HL-60/S4 treated with phorbol 12-myristate 13-acetate at 8.2 ng/mL for 4 days and 3 days (cell line): Measurements from ENCODE around the gene DSG4.

Source experiments
- in situ Hi-C: fragments of 300-500 bp; cut with MboI; formaldehyde crosslinking; loops from 2 replicates; pipeline ENCODE4 v1.15.0; 2022; ENCODE audit warnings: low sequenced_read_pairs

Gene DSG4

DNA sequence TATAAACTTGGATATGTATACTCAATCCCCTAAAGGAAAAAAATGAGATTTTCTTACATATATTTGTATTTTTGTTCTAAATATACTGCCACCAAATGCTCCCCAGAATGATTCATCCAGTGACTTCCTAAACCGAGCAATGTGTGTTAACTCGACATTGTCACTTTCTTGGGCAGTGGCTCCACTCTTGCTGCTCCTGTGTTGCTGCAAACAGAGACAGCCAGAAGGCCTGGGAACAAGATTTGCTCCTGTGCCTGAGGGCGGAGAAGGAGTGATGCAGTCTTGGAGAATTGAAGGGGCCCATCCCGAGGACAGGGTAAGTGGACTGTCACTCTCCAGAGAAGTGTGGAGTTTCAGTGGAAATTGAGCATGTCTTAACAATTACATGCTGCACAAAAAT lies 32.7 kb downstream of the DSG4 start:
- in situ Hi-C loops, result no loop called here

DNA sequence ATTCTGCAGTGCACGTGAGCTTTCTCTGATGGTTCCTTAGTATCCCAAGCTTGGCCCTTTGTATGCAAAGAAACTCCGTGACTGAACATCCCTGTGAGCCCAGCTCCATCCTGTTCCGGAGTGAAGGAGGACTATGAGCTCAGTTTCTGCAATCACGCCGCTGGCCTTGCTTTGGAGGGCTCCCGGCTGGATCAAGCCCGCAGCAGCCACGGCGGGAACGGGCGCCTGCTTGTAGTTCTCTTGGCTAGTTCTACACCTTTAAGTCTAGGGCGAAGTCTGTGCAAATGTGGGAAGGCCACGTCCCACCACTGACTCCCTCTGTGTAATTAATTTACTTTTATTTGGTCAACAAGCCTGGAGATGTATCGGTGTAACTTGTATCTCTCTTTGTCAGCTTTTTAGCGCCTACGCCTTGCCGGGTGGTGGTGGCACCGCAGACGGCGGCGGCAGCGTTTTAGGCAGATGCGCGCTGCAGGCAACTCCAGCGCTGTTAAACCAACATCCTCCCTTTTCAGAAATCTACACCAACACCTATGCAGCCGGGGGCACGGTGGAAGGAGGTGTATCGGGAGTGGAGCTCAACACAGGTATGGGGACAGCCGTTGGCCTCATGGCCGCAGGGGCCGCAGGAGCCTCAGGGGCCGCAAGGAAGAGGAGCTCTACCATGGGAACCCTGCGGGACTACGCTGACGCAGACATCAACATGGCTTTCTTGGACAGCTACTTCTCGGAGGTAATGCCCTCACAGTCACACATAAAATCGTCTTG lies 34.3 kb downstream of the DSG4 start:
- in situ Hi-C loops, result no loop called here

DNA sequence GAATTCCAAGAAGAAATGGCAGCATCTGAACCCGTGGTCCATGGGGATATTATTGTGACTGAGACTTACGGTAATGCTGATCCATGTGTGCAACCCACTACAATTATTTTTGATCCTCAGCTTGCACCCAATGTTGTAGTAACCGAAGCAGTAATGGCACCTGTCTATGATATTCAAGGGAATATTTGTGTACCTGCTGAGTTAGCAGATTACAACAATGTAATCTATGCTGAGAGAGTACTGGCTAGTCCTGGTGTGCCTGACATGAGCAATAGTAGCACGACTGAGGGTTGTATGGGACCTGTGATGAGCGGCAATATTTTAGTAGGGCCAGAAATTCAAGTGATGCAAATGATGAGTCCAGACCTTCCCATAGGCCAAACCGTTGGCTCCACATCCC lies 36.6 kb downstream of the DSG4 start:
- in situ Hi-C loops, result no loop called here

DNA sequence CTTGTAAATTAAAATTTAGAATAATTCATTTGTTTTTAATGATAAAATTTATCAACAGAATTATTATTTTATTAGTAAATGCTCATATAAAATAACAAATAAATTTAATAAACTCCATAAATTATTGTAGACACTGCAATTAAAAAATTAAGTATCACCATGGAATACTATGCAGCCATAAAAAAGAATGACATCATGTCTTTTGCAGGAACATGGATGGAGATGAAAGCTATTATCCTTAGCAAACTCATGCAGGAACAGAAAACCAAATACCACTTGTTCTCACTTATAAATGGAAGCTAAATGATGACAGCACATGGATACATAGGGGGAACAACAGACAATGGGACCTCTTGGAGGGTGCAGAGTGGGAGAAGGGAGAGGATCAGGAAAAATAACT lies 41.3 kb downstream of the DSG4 start:
- in situ Hi-C loops, result no loop called here

DNA sequence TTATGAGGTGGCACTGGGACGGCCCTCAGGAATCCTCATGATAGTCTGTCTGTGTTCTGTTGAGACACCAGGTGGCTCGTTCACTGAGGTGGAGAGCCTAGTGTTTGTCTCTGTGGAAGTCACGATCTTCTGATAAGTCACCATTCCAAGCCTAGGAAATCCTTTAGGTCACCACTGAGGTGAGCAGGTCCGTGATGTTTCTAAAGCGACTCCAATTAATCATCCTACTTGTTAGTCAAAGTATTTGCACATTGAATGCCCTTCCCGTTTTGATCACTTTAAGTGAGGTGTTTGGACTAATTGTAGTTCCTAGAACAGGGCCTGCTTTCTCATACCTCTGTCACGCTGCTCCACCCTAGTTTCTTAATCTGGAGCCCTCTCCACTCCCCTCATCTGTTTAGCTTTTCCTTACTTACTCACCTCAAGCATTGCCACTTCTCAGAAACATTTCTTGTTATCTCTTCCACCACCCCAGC lies 42.9 kb downstream of the DSG4 start:
- in situ Hi-C loops, result no loop called here

DNA sequence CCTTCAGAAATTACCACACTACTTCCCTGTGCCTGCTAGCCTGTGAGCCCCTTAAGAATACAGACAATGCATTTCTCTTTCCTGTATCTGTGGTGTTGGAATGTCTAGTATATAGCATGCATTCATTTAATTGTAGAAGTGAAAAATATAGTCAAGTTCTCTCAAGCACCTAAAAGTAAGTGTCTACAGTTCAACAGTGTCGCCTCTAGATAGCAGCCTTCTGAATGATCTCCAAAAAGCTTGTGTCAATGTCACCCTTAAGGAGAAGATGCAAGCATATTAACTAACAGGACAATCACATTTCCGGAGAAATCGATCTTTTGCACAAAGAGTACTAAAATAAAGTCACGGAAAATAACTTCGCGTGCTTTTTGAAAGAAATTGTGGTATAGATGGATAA lies 43.5 kb downstream of the DSG4 start:
- in situ Hi-C loops, result no loop called here

DNA sequence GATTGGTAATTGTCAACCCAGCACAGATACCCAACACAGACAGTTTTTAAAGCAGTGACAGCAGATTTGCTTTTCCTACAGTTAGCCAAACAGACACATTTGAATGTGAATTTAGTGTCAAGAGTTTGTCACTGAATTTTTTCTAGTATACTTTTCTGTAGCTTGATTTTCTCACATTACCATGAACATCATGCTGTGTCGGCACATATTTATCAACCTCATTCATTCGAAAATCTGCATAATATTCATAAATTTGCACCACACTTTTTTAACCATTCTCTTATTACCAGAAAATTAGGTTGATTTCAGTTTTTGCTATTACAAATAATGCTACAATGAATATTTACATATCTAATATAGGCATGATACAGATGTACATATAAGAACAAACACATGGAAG lies 43.9 kb downstream of the DSG4 start:
- in situ Hi-C loops, result no loop called here

DNA sequence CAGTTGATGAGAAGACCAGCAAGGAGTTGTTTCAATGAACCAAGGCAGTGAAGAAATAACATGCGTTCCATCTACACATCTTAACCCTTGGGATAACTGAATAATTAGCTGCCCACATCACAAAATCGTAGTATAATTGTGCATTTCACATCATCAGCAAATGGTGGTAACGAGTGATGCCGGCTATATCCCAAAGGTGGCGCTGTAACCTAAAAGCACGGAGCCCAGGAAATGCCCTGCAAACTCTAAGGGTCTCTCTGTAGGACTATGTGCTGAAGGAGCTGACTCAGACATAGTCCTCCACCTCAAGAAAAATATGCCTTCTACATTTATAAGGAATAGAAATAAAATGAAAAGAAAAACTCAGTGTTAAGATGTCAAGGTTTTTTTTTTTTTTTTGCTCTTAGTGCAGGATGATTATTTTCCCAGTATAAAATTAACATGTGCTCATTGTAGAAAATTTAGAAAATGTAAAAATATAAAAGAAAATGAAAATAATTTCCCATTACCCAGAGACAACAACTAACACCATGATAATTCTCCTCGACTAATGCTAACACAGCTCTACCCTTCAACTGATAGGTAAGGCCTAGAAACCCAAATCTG lies 47.9 kb downstream of the DSG4 start:
- in situ Hi-C loops, result no loop called here

DNA sequence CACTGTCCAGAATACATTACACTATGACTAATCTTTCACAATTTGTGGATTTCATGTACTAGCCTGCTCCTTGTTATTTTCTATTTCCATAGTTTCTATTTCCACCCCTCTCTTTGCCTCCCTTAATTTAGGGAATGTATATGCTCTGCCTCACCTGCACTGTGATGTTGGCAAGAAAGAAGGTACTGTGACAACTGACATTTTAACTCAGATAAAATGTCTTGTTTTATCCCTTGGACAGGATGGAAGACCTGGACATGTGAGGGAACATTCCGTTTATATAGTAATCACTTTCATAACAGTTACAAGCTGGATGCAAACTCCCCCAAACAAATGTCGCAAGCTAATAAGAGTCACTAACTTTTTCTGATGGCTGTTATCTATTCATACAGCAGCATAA lies 49.4 kb downstream of the DSG4 start:
- in situ Hi-C loops, result no loop called here

DNA sequence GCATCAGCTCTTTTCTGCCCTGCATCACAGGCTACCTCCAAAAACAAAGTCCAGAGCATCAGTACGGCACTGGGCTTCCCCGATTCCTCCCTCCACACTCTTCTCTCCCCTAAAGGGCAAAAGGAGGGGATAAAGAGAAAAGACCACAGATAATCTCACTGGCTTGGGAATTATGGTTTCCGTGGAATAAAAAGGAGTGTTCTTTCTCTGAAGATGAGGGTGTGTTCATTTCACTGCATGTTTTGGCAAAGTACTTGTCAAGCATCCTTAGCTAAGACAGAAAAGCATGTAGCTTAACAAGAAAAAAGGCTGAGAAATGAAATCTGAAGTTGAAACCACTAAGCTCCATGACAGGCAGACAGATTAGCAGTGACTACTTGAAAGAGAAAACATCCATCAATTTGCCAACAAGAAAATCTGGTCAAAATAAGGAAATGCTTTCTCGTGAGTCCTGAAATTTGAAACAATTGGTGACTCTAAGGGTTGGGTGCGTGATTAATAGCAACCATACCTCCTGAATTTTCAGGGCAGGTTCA lies 50.4 kb downstream of the DSG4 start:
- in situ Hi-C loops, result no loop called here

DNA sequence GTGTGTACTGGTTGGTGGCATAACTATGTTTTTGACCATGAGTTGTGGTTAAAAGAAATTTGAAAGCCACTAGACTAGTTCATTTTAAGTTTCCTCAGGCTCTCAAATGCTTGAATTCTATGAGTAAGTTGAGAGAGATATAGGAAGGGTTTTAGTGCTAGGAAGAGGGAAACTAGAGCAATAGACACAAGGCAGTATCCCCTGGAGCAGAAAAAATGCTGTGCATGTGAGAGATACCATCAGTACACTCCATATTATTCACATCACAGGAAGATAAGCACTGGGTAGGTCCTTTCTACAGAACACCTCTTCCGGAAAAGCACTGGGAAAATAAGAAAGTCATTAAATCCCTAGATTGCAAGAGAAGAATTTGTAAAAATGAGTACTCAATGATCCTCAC lies 51.6 kb downstream of the DSG4 start:
- in situ Hi-C loops, result no loop called here

DNA sequence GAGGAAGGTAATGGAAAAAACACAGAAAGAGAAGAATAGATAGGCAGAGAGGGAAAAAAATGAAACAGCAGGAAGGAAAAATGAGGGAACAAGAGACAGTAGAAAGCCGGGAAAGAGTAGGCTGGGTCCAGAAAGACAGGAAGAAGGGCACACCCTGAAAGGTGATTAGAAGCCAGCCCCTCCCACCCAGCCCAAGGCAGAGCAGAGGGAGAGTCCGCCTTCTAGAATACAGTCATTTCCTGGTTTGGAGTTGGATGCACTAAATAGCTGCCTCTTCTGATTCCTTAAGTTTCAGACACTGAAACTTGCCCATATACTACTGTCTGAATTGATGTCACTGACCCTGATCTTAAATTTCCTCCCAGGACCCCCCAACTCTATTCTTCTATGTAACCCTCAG lies 53.0 kb downstream of the DSG4 start:
- in situ Hi-C loops, result no loop called here

DNA sequence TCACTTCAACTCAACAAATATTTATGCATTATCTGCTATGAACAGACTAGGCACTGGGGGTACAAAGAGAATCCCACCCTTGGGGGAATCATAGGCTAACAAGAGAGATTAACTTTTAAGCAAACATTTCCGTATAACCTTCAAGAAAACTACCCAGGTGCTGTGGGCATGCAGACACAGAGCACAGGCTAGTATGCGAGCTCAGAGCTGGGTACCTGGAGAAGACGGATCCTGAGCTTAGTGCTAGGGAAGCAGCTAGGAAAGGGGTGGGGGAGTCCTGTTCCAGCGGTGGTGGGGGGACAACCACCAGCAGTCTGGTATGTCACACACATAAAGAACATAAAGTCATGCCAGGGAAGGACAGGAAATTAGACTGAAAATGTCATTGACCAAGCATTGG lies 53.5 kb downstream of the DSG4 start:
- in situ Hi-C loops, result no loop called here

DNA sequence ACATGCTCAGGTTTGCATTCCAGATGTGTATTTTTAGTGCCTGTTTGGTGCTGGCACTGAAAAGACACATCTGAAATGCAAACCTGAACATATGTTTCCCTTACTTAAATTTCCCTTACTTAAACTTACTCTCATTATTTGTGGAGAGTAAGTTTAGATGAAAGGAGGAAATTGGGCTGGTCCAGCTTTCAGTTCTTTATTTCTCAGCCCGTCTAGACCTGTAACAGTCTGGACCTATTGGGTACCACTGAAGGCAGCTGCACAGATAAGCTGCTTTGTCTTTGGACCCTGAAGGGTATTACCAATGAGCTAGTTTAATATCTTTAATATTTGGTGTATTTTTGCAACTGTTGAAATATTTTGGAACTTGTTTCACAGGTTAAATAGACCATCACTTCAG lies 54.0 kb downstream of the DSG4 start:
- in situ Hi-C loops, result no loop called here

DNA sequence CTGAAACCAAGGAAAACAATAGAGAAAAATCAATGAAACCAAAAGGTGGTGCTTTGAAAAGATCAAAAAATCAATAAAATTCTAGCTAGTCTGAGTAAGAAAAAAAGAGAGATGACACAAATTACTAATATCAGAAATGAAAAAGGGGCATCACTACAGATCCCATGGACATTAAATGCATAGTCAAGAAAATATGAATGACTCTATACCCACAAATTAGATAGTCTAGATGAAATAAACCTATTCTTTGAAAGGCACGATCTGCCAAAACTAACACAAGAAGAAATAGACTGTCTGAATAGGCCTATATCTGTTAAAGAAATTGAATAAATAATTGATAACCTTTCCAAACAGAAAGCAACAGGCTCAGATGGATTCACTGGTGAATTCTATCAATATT lies 55.7 kb downstream of the DSG4 start:
- in situ Hi-C loops, result no loop called here

DNA sequence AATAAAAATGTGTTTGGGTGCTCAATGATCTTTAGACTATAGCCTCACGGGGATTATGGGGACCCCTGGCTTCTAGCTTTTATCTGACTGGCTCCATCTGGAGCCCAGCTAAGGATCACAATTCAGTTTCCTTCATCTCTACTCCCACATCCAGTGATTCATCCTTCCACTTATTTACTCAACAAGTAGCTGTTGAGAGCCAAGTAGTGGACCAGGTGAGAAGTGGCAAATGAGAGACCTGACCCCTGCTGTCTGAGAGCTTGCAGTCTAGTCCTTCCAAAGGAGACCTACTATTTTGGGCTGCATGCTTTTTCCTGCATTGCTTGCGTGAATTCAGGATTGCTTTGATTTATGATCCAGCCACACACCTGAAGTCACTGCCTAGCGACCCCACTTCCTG lies 60.2 kb downstream of the DSG4 start:
- in situ Hi-C loops, result no loop called here

DNA sequence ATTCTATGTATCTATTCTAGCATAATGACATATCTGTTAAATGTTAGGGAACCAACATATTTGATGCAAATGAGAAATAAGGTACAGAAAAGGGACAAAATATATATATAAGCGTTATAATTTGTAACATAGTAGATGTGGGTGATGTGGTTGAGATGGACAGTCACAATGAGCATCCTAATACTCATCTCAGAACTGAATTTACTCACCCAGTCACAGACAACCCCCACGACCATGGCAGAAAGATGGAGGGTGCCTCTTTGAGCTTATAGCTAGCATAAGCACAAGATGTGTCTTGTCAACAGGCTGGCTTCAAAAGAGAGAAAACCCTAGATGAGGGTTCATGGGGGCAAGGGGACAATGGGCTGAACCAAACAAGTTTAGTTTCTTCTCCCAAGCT lies 61.8 kb downstream of the DSG4 start:
- in situ Hi-C loops, result no loop called here

DNA sequence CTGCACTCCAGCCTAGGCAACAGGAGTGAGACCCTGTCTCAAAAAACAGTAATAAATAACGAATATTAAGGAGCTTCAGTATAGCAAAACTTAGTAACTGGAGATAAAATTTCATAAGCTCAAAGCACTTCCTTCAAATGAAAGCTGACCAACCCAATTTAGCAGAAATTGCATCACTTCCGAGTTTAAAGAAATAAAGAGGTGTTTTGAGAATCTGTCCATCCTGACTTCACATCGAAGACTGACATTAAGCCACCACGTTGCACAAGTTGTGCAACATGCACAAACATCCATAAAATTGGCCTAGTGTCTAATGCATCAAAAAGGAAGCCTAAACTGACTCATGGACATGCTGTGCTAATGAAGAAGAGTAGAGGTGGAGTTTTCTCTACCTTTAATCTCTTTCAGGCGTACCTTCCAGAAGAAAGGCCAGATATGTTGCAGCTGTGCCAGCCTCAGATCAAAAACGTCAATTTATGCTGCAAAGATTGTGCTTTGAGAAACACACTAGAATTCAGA lies 63.3 kb downstream of the DSG4 start:
- in situ Hi-C loops, result no loop called here

DNA sequence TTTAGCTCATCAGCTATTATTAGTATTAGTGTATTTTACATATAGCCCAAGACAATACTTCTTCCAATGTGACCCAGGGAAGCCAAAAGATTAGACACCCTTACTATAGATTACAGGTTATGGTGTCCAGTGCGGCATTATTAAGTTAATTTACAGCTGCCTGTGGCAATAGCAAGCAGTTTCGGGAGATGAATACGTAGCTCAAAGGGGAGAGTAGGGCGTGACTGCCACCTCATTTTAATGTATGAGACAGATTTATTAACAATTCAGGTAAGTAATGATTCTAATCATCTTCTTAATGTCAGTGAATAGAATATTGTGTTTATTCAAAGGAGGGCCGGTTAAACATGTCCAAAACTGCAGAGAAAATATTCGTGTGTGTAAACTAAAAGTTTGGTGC lies 64.2 kb downstream of the DSG4 start:
- in situ Hi-C loops, result no loop called here

DNA sequence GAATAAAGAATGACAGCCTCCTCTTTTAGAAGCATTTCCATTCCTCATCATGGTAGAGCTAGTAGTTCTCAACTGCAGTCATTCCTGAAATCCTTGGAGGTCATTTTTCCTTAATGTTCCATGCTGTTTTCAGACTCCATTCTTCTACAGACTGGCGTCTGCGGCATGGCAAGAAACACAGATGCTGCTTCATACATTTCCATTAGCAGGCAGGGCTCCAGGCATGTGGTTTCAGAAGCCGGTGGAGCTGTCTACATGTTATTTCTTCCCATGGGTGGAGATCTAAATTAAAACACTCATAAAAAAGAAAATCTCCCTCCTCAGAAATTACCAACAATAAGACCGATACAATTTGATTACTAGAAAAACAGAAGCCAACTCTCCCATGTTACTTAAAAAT lies 64.9 kb downstream of the DSG4 start:
- in situ Hi-C loops, result no loop called here

DNA sequence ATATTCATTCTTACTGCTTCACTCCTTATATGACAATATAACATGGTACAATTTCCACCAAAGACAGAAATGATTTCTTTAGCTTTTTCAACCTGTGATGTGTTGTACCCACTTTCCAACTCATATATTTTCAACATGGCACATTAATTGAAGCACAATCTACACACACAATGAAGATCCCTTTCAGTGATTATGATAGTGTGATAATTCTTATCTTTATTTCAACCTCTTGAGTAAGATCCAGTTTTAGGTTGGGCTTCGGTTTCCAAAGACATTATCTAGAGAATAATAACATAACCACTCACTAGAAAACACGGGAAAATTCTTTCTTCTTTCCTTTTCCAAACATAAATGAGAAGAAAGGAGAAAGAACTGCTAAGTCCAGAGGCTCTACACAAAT lies 67.6 kb downstream of the DSG4 start:
- in situ Hi-C loops, result no loop called here

DNA sequence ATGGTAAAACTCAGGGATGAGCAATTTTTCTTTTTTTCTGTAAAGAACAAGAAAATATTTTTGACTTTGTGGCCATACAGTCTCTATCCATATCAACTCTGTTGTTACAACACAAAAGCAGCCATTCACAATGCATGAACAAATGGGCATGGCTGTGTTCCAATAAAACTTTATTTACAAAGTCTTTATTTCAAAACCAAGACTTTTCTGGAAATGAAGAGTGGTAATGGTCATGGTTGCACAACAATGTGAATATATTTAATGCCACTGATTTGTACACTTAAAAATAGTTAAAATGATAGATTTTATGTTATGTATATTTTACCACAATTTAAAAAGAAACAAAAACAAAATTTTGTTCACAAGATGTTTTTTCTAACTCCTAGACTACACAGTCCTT lies 69.3 kb downstream of the DSG4 start:
- in situ Hi-C loops, result no loop called here
